ENCODE data around the gene CORO1C. TPM values are rescaled to one million over a fixed set of nuclear protein-coding genes. Genes with fewer than 3 reads are reported as not detected.

Gene CORO1C
- total RNA-seq, 1 experiment from 2014 or later, result 208 TPM

DNA sequence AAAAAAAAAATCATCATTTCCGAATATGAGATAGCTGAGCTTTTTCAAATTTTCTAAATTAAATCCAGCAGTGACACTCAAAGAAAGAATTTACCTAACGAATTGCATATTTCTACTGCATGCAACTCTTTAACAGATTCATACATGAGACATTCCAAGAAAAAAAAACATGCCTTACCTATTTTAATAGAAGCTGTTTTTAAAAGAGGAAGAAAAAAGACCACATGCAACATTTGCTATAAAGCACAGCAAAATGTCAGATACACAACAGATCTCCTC lies 18.5 kb downstream of the CORO1C start:
- no peak for DNase-seq (ENCODE audit: low spot score)
- TF ChIP-seq EZH2 (IDR thresholded peaks at IDR 0.05; ENCODE audit: borderline replicate concordance, low read depth, low read length, poor library complexity, severe bottlenecking), result no peak
- TF ChIP-seq, protein P1, sequence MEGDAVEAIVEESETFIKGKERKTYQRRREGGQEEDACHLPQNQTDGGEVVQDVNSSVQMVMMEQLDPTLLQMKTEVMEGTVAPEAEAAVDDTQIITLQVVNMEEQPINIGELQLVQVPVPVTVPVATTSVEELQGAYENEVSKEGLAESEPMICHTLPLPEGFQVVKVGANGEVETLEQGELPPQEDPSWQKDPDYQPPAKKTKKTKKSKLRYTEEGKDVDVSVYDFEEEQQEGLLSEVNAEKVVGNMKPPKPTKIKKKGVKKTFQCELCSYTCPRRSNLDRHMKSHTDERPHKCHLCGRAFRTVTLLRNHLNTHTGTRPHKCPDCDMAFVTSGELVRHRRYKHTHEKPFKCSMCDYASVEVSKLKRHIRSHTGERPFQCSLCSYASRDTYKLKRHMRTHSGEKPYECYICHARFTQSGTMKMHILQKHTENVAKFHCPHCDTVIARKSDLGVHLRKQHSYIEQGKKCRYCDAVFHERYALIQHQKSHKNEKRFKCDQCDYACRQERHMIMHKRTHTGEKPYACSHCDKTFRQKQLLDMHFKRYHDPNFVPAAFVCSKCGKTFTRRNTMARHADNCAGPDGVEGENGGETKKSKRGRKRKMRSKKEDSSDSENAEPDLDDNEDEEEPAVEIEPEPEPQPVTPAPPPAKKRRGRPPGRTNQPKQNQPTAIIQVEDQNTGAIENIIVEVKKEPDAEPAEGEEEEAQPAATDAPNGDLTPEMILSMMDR (conservative IDR thresholded peaks at IDR 0.05; ENCODE audit: low read depth, low read length), result no peak
- no peak overlapping the region for H3K4me3 ChIP-seq (ENCODE audit: low read depth, low read length, poor library complexity, severe bottlenecking)
- no TSS peak for BruUV-seq (replicated peaks)
- ChIA-PET POLR2A (ENCODE audit: low non-redundant PET) (no interaction called here), CTCF (no interaction called here)
- no peaks in the 10 kb centered on the region for H3K36me3 ChIP-seq (ENCODE audit: insufficient read depth, low read length, poor library complexity, severe bottlenecking)
- no peak overlapping the region for H3K27ac ChIP-seq (ENCODE audit: low read depth, low read length, poor library complexity, severe bottlenecking)
- H3K27me3 ChIP-seq (replicated peaks; ENCODE audit: insufficient read depth, low read depth, low read length, poor library complexity), result no peaks in the 10 kb centered on the region
- intact Hi-C loops (cut with micrococcal nuclease; ENCODE audit: unreplicated experiment), result no loop called here
- H3K4me1 ChIP-seq (ENCODE audit: insufficient read depth, low read length, poor library complexity, severe bottlenecking), result peaks cover 55% of the 10 kb centered on the region
- H3K9me3 ChIP-seq (ENCODE audit: low read depth, low read length, poor library complexity, severe bottlenecking), result no peaks in the 10 kb centered on the region

DNA sequence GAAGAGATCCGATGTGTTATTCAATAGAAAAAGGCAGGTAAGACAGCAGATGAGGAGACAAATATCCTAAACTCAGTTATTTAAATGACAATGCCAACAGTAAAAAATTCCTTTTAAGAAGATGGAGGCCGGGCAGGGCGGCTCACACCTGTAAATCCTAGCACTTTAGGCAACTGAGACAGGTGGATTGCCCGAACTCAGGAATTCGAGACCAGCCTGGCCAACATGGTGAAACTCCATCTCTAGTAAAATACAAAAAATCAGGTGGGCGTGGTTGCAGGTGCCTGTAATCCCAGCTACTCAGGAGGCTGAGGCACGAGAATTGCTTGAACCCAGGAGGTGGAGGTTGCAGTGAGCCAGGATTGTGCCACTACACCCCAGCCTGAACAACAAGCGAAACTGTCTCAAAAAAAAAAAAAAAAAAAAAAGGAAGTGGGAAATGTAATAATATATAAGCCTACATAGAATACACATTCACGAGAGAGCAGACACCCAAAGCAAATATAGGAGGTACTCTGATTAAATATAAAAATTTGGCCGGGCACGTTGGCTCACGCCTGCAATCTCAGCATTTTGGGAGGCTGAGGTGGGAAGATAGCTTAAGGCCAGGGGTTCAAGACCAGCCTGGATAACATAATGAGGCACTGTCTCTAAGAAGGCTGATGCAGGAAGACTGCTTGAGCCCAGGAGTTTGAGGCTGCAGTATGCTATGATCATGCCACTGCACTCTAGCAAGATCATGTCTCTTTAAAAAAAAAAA lies 19.0 kb downstream of the CORO1C start:
- CTCF ChIA-PET, result no interaction called here
- TF ChIP-seq EZH2 (IDR thresholded peaks at IDR 0.05; ENCODE audit: borderline replicate concordance, low read depth, low read length, poor library complexity, severe bottlenecking), result no peak
- TF ChIP-seq, protein P1 (conservative IDR thresholded peaks at IDR 0.05; ENCODE audit: low read depth, low read length), result no peak
- Histone ChIP-seq H3K9me3 (ENCODE audit: low read depth, low read length, poor library complexity, severe bottlenecking) (no peaks in the 10 kb centered on the region), H3K27ac (ENCODE audit: low read depth, low read length, poor library complexity, severe bottlenecking) (no peak overlapping the region), H3K4me3 (ENCODE audit: low read depth, low read length, poor library complexity, severe bottlenecking) (no peak overlapping the region), H3K4me1 (ENCODE audit: insufficient read depth, low read length, poor library complexity, severe bottlenecking) (peaks cover 51% of the 10 kb centered on the region), H3K36me3 (ENCODE audit: insufficient read depth, low read length, poor library complexity, severe bottlenecking) (no peaks in the 10 kb centered on the region), H3K27me3 (replicated peaks; ENCODE audit: insufficient read depth, low read depth, low read length, poor library complexity) (no peaks in the 10 kb centered on the region)
- no peak for DNase-seq (ENCODE audit: low spot score)
- POLR2A ChIA-PET (ENCODE audit: low non-redundant PET), result no interaction called here
- BruUV-seq (replicated peaks), result no TSS peak
- intact Hi-C loops (cut with micrococcal nuclease; ENCODE audit: unreplicated experiment), result no loop called here

DNA sequence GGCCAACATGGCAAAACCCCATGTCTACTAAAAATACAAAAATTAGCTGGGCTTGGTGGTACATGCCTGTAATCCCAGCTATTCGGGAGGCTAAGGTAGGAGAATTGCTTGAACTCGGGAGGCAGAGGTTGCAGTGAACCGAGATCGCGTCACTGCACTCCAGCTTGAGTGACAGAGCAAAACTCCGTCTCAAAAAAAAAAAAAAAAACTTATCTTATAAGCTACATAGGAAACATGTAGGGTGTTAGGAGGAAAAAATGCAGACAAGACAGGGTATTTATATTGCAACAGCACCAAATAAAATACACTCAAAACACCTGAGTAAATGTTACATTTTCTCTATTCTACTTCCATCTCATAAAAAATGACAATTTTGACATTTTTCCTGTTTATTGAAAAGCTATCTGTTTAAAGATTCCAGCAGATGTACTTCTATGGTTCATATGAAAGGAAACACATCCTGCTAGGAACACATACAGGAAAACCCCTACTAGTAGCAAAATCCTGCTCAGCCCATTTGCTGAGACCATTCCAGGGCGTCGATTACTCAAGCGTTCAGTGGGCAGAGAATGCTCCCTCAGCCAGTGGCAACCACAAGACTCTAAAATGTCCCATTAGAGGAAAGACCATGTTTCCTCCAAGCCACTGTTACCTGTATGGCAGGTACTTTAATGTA lies 19.7 kb downstream of the CORO1C start:
- ChIA-PET CTCF (no interaction called here), POLR2A (ENCODE audit: low non-redundant PET) (no interaction called here)

More for the DNA sequence above, 19.7 kb downstream of the CORO1C start:
- Histone ChIP-seq H3K27ac (ENCODE audit: low read depth, low read length, poor library complexity, severe bottlenecking) (no peak overlapping the region), H3K9me3 (ENCODE audit: low read depth, low read length, poor library complexity, severe bottlenecking) (no peaks in the 10 kb centered on the region), H3K4me3 (ENCODE audit: low read depth, low read length, poor library complexity, severe bottlenecking) (no peak overlapping the region), H3K36me3 (ENCODE audit: insufficient read depth, low read length, poor library complexity, severe bottlenecking) (no peaks in the 10 kb centered on the region), H3K4me1 (ENCODE audit: insufficient read depth, low read length, poor library complexity, severe bottlenecking) (peaks cover 43% of the 10 kb centered on the region), H3K27me3 (replicated peaks; ENCODE audit: insufficient read depth, low read depth, low read length, poor library complexity) (no peaks in the 10 kb centered on the region)
- no peak for DNase-seq (ENCODE audit: low spot score)
- intact Hi-C loops (cut with micrococcal nuclease; ENCODE audit: unreplicated experiment), result no loop called here
- BruUV-seq (replicated peaks), result no TSS peak
- TF ChIP-seq EZH2 (IDR thresholded peaks at IDR 0.05; ENCODE audit: borderline replicate concordance, low read depth, low read length, poor library complexity, severe bottlenecking), result no peak
- TF ChIP-seq, protein P1 (conservative IDR thresholded peaks at IDR 0.05; ENCODE audit: low read depth, low read length), result no peak
